T47D (cell line): ENCODE measurements around the gene UFSP2.

Experiments used
- DNase-seq, 2 experiments: peaks; one replicate each; pipeline versions ENCODE4 v3.0.0 to v3.0.0-alpha.2; 2011 to 2012; ENCODE audit warnings: low read depth in 1 of 2, low spot score in 1 of 2
- JUND ChIP-seq: IDR thresholded peaks from 2 replicates; pipeline ENCODE4 v1.6.1; 2012; ENCODE audit warnings: low read depth
- in situ Hi-C: cut with HindIII; loops from 2 replicates; pipeline ENCODE4 v1.10.0; 2016; ENCODE audit warnings: low sequenced_read_pairs, low pct_unique_long_range_greater_than_20kb

The UFSP2 gene

GRCh38 chr4:185463541-185463940, 37.8 kb upstream of the UFSP2 start:
- no peak for TF ChIP-seq JUND
- in situ Hi-C loops: no loop called here
- DNase-seq: no peak

GRCh38 chr4:185461565-185461964, 35.8 kb upstream of the UFSP2 start:
- DNase-seq: no peak
- in situ Hi-C loops: no loop called here
- TF ChIP-seq JUND: no peak

- DNase-seq: peak in 1 of 2 experiments; percentile 25
- in situ Hi-C loops: no loop called here
- TF ChIP-seq JUND: no peak
These were observed 31.4 kb upstream of the UFSP2 start for GRCh38 chr4:185457136-185457535.

- in situ Hi-C loops: no loop called here
- TF ChIP-seq JUND: no peak
- DNase-seq: no peak
These were observed 30.4 kb upstream of the UFSP2 start for GRCh38 chr4:185456131-185456530.

- no peak for DNase-seq
- no peak for TF ChIP-seq JUND
- in situ Hi-C loops: no loop called here
These were observed 19.4 kb upstream of the UFSP2 start for GRCh38 chr4:185445209-185445608.

- no peak for TF ChIP-seq JUND
- DNase-seq: no peak
- in situ Hi-C loops: no loop called here
These were observed 15.7 kb upstream of the UFSP2 start for GRCh38 chr4:185441479-185441878.

- DNase-seq: no peak
- in situ Hi-C loops: no loop called here
These were observed 12.0 kb upstream of the UFSP2 start for GRCh38 chr4:185437809-185438208.

GRCh38 chr4:185435466-185435865, 9.7 kb upstream of the UFSP2 start:
- no peak for DNase-seq
- TF ChIP-seq JUND: no peak
- in situ Hi-C loops: no loop called here

More at GRCh38 chr4:185437809-185438208, 12.0 kb upstream of the UFSP2 start:
- no peak for TF ChIP-seq JUND

- in situ Hi-C loops: no loop called here
- no peak for TF ChIP-seq JUND
- DNase-seq: no peak
These were observed 3.9 kb upstream of the UFSP2 start for GRCh38 chr4:185429660-185430059.

GRCh38 chr4:185426960-185427688, 1.4 kb upstream of the UFSP2 start:
- TF ChIP-seq JUND: no peak
- no peak for DNase-seq
- in situ Hi-C loops: no loop called here

- peak; percentile 24 to 50 for DNase-seq
- in situ Hi-C loops: no loop called here
- TF ChIP-seq JUND: no peak
These were observed 688 bp downstream of the UFSP2 start for GRCh38 chr4:185424905-185425646.

- TF ChIP-seq JUND: no peak
- in situ Hi-C loops: no loop called here
- DNase-seq: no peak
These were observed 4.2 kb downstream of the UFSP2 start for GRCh38 chr4:185421366-185422124.

GRCh38 chr4:185416955-185417354, 8.8 kb downstream of the UFSP2 start:
- TF ChIP-seq JUND: no peak
- no peak for DNase-seq
- in situ Hi-C loops: no loop called here
